ENCODE data around the gene TNS3. TPM values are rescaled to one million over a fixed set of nuclear protein-coding genes. Genes with fewer than 3 reads are reported as not detected.

Gene TNS3
- polyA plus RNA-seq, 1 of the 3 experiments (the other 2 are of a cell fraction), result 72.3 TPM

GRCh38 chr7:47546171-47546570, 35.7 kb downstream of the TNS3 start:
- H3K27ac ChIP-seq (ENCODE audit: low read depth in 2 of 2, low read length in 1 of 2), result no peak overlapping the region
- WGBS (ENCODE audit: low lambda C conversion rate), result 93% methylated on average over 14 of the region's 14 CpGs
- H2AFZ ChIP-seq (ENCODE audit: low read depth), result no peak overlapping the region
- peaks cover 30% of the 10 kb centered on the region; the same call in 1 of the 2 replicates for H3K79me2 ChIP-seq (ENCODE audit: insufficient read depth)
- no peak for TF ChIP-seq GABPA (IDR thresholded peaks at IDR 0.05; ENCODE audit: low read depth)
- TF ChIP-seq MEF2A (IDR thresholded peaks at IDR 0.05; ENCODE audit: borderline replicate concordance, low read depth), result no peak
- no peak for TF ChIP-seq EP300 (IDR thresholded peaks at IDR 0.05; ENCODE audit: borderline replicate concordance in 1 of 2, low read depth in 1 of 2, low read length in 1 of 2)
- TF ChIP-seq SIN3A (IDR thresholded peaks at IDR 0.05; ENCODE audit: borderline replicate concordance, low read depth, low read length), result no peak
- no peak for TF ChIP-seq MXI1 (IDR thresholded peaks at IDR 0.05; ENCODE audit: low read depth, low read length)
- TF ChIP-seq MAX (IDR thresholded peaks at IDR 0.05; ENCODE audit: low read depth), result no peak
- TF ChIP-seq NFIC (IDR thresholded peaks at IDR 0.05; ENCODE audit: borderline replicate concordance), result no peak
- no peak for TF ChIP-seq TCF12 (IDR thresholded peaks at IDR 0.05)
- TF ChIP-seq POLR2AphosphoS5 (IDR thresholded peaks at IDR 0.05; ENCODE audit: low read depth, low read length), result no peak
- no peak for TF ChIP-seq TAF1 (IDR thresholded peaks at IDR 0.05; ENCODE audit: borderline replicate concordance, low read depth, low read length)
- no peak for TF ChIP-seq RAD21 (IDR thresholded peaks at IDR 0.05; ENCODE audit: low read length)
- TF ChIP-seq IRF3 (IDR thresholded peaks at IDR 0.05; ENCODE audit: low read depth, low read length), result no peak
- TF ChIP-seq YY1 (IDR thresholded peaks at IDR 0.05; ENCODE audit: low read depth), result no peak
- TF ChIP-seq ZBTB33 (IDR thresholded peaks at IDR 0.05; ENCODE audit: borderline replicate concordance, low read depth), result no peak
- TF ChIP-seq USF1 (IDR thresholded peaks at IDR 0.05; ENCODE audit: borderline replicate concordance, low read depth), result no peak
- TF ChIP-seq TEAD4 (IDR thresholded peaks at IDR 0.05; ENCODE audit: borderline replicate concordance, insufficient read depth), result no peak
- TF ChIP-seq FOSL2 (IDR thresholded peaks at IDR 0.05; ENCODE audit: borderline replicate concordance, low read depth), result no peak
- TF ChIP-seq CTCF (IDR thresholded peaks at IDR 0.05), result no peak
- no peak for TF ChIP-seq RFX5 (IDR thresholded peaks at IDR 0.05; ENCODE audit: low read length)
- no peak for TF ChIP-seq GATA2 (CRISPR knock-in tag; IDR thresholded peaks at IDR 0.05)
- H3K4me2 ChIP-seq, result no peak overlapping the region
- H3K4me1 ChIP-seq (ENCODE audit: control insufficient read depth in 1 of 2, insufficient read depth in 2 of 2, low read depth in 1 of 2, low read length in 1 of 2), result no peaks in the 10 kb centered on the region
- no peaks in the 10 kb centered on the region for H3K27me3 ChIP-seq (ENCODE audit: insufficient read depth)
- H3K9me2 ChIP-seq, result no peaks in the 10 kb centered on the region
- peaks cover 27% of the 10 kb centered on the region for H4K20me1 ChIP-seq (ENCODE audit: insufficient read depth)
- H3F3A ChIP-seq (replicated peaks; ENCODE audit: insufficient read depth), result no peaks in the 10 kb centered on the region
- POLR2A ChIA-PET, result no interaction called here
- no peak for DNase-seq
- H3K9ac ChIP-seq, result no peak overlapping the region
- no peaks in the 10 kb centered on the region for H3K9me3 ChIP-seq
- H3K36me3 ChIP-seq (replicated peaks in 1 of 2; ENCODE audit: control insufficient read depth in 1 of 2, insufficient read depth in 2 of 2, low read length in 1 of 2), result peaks cover 3 to 13% of the 10 kb centered on the region in 2 experiments
- H3K4me3 ChIP-seq (ENCODE audit: low read depth in 2 of 2, low read length in 1 of 2), result no peak overlapping the region
- CTCF ChIA-PET, result interaction anchor here (1.0 to 1.2 kb wide), 2 partner anchors 128 to 279 kb away, joined by 3 read pairs; no protein-coding TSS in a partner anchor

Measured in SK-N-SH (cell line).